GM19193 (cell line): ENCODE measurements around the gene IPPK.

ENCODE experiments used
- POLR2A ChIP-seq: IDR thresholded peaks from 4 replicates; pipeline ENCODE4 v1.6.1; 2011; ENCODE audit not compliant: insufficient read depth, insufficient read length; ENCODE audit errors: extremely low read depth

IPPK gene

DNA sequence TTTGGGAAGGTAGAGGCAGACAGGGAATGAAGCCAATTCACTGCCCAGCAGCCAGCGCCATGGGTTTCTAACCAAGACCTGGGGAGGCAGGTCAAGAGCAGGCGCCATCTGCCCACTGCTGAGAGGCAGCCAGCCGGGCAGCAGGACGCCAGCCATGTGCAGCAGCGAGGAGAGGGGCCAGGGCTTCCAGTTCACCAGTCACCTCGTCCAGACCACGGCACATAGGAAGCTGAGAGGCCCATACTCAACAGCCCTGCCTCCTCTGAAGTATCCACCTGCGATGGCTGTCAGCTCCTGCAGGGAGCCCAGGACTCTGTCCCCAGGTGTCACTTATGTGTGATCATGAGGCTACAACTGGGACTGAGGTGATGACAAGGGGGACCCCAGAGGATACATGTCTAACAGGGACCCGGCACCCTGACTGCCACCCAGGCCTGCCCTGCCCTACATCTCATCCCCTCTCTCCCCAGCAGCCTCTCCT is 30.1 kb downstream of the IPPK start:
- TF ChIP-seq POLR2A = no peak

DNA sequence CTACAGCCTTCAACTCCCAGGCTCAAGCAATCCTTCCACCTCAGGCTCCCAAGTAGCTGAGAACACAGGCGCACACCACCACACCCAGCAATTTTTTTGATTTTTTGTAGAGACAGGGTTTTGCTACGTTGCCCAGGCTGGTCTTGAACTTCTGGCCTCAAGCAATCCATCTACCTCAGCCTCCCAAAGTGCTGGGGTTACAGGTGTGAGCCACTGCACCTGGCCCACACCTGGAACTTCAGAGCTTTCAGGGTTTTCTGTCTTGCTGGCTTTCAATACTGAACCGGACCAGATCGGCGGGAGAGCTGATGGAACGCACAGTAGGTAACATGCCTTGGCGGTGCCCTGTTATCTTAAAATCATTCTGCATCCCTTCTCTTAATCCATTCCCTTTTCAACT is 30.8 kb downstream of the IPPK start:
- TF ChIP-seq POLR2A = no peak

DNA sequence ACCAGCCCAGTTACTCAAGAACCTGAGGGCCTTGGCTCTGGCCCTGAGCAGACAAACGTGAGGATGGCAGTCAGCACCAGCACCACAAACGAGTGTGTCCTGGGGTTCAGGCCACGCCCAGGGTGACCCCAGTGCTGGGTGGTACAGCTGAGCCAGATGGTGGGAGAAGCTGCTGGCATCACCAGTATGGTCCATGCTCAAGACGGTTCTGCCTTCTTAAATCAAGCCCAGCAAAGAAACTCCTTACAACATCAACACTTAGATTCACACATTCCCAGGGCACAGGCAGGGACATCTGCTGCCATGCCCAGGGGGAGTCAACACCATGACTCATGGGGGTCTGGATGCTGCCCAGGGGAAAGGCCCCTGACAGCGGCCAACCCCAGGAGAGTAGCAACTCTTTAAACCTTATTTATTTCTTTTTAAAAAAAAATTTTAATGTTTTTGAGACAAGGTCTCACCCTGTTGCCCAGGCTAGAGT is 31.3 kb downstream of the IPPK start:
- TF ChIP-seq POLR2A = no peak

DNA sequence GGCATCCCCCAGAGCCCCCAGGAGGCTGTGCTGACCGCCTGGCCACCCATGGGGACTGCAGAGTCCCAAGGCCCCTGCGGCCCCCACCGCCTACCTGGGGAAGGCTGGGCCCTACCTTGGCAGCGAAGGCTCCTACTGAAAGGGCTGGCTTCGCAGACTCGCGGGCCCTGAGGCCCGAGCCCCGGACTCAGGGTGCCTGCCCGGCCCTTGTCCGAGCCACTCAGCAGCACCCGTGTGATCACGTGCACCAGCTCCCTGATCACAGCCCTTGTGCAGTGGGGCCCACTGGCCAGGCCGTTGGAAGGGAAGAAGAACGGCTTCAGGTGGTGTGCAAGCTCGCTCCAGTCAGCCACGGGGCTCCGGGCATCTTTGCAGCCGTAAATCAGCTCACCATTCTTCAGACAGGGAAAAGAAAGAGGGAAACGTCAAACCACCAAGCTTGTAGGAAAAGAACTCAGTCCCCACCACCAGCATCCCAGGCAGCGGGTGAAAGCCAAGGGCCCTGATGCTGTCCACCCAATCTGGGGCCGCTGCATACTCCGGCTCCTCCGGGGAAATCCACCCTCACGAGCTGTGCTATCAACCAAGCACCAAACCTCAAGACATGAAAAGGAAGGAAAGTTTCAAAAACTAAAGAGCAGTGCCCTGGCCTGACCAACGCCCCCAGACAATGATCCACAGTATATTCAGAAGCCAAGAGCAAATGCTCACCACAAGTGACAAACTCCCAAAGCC is 31.9 kb downstream of the IPPK start:
- no peak for TF ChIP-seq POLR2A

DNA sequence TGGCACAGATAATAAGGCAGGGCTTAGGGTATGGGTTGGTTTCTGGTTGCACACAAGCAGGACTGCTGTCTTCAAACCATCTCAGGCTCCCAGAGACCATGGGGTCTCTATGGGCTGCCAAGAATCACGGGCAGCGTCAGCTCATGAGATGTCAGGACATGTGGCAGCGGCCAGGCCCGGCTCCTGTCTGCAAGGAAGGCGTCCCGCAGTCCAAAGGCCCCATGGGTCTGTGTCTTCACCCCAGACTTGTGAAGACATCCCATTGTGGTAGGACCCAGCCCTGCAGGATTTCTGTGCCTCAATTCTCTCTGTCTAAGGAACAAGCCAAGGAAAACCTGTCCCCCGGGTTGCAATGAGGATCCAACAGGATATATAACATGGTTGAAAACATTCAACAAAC is 32.6 kb downstream of the IPPK start:
- TF ChIP-seq POLR2A = no peak

DNA sequence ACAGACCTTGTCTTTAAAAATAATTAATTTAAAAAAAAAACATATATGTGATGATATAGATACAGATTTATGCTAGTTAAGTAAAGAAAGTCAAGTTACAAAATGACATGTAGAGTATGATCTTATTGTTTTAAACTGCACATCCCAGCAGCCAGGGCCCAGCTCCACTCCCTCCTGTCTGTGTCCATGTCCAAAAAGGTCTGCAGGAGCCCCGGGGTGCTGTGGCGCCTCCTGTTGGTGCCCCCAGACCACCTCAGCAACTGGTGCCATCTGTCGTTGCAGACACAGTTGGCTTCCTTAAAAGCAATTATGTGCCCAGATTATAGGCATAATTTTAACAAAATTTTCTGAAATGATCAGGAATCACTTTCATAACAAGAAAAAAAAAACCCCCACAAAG is 33.3 kb downstream of the IPPK start:
- no peak for TF ChIP-seq POLR2A

DNA sequence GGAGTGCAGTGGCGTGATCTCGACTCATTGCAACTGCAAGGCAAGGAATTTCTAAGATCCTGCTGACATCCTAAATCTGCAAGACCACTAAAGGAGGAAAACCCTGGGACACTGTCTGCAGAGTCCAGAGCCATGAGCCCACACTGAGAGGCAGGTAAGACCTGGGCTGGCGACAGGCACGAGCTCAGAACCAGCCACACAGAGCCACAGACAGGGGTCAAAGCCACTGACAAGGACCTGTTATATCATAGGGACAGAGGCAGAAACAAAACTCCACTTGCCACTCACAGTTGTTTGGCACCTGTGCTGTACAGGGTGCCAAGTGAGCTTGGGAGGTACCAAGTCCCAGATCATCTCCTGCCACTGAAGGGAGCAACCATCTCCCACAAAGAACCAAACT is 34.2 kb downstream of the IPPK start:
- TF ChIP-seq POLR2A = no peak

DNA sequence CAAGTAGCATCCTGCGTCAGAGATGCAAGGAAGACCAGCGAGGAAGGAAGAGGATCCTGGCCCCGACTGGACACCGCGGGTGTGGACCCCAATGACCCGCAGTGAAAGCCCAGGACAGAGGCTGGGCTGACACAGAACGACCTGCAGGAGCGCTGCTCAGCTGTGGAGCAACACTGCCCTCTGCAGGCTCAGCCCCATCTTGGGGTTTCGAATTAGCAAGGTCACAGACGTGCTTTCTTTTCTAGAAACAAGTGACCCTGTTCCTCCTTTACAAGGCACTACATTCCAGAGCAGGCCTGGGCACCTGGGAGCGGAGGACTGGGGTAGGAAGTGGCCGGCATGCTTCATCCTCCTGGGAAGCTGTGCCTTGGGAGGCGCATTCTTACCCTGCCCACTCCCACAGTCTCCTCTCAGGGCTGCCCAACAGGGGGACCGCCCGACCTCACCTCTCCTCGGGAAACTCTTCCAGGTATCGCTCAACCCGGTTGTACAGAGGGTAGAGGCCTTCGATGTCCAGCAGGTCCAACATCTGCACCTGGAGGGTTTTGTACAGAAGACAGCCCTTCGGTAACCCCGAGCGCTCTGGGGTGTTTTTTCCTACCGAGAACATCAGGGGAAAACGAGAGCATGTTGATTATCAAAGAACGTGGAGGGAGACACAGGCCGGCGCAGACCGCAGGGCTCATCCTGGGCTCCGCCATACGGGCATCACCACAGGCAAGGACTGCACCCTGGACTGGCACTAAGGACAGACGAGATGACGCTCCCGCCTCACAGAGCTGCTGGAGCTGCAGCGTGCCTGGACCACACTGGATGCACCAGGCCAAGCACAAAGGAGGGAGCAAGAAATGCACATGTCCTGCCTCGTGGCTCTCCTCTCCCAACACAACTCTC is 35.0 kb downstream of the IPPK start:
- TF ChIP-seq POLR2A = no peak

DNA sequence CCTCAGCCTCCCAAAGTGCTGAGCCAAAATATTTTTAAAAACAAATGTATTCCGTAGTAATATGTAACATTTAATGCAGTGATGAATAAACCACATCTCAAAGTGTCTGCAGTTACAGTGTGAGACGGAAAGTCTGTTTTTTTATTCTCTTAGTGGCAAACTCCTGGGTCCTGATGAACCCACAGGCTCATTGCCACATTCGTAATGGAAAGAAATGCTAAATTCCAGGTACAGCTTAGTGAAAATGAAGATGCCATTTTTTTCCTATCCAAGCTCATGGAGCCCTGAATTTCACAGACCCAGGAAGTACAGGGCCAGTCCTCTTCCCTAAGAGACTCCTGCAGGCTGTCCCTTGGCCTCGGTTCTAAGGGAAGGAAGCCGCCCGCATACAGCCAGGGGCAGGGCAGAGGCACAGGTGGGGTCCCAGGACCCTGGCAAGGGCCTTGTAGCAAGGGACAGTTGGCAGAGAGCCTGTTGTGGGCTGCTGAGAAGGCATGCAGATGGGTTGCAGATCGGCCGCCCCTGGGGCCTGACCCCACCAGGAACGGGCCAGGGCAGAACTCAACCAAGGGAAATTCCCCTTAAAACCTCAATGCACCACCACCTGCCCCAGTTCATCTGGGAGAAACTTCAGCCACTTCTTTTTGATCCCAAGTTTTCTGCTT is 36.2 kb downstream of the IPPK start:
- no peak for TF ChIP-seq POLR2A

DNA sequence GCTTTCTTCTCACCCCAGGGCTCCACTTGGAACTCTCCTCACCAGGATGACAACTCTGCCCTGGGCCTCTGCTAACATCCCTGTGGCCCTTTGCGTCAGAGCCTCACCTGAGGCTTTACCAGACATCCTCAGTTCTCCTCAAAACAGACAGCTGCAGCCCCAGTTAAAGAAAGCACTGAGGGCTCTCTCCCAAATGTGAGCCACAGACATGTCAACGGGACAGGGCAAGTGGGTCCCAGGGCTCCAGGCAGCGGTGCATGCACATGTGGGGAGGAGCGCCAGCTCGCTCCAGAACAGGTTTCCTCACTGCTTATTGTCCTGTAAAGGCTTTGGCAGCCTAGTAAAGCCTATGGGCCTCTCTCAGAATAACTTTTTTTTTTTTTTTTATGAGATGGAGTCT is 37.3 kb downstream of the IPPK start:
- no peak for TF ChIP-seq POLR2A

DNA sequence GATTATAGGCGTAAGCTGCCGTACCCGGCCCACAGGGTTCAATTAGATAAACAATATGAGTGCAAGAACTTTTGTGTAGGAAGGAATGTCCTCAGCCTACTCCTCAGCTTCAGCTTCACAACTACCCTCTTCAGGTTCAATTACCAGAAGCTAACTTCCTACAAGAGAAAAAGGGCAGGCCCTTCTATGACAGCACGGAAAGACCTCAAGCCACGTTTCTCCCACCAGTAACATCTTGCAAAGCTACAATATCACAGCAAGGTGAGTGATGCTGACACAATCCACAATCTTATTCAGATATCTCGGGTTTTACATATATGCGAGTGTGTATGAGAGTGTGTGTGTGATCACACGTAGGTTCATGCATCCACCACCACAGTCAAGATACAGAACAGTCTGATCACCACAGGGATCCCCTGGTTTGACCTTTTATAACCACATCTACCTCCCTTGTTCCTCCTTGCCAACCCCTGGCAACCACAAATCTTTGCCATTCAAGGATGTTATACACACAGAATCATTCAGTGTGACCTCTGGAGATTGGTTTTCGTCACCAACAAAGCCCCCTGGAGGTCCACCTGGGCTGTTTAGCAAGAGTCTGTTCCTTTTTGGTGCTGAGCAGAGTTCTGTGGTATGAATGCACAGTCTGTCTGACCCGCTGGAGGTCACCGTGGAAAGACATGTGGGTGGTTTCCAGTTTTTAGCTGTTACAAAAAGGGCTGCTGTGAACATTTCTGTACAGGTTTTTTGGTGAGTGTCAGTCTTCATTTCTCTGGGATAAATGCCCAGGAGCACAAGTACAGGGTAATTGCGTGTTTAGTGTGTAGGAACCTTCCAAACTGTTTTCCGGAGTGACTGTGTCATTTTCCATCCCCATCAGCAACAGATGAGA is 38.2 kb downstream of the IPPK start:
- no peak for TF ChIP-seq POLR2A

DNA sequence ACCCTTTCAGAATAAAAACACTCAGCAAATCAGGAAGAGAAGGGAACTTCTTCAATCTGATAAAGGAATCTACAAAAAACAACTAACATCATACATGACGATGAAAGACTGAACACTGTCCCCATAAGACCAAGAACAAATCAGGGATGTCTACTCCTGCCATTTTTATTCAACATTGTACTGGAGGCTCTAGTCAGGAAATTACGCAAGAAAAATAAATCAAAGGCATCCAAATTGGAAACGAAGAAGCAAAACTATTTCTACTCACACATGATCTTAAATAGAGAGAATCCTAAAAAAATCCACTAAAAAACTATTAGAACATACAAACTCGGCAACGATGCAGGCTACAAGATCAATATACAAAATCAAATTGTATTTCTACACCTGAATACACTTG is 42.3 kb downstream of the IPPK start:
- no peak for TF ChIP-seq POLR2A

DNA sequence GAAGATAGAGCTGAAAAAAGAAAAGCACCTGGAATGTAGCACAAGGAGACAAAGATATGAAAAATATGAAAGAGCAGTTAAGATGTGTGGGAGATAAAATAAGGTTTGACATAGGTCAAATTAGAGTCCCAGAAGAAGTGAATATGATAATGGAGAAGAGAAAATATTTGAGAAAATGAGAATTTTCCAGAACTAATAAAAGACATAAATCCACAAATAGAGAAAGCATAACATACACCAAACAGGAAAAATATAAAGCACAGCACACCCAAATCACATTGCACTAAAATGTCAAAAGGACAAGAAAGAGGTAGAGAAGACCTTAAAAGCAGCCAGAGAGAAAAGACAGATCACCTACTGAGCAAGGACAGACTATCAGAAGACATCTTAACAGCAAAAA is 43.4 kb downstream of the IPPK start:
- TF ChIP-seq POLR2A = no peak

DNA sequence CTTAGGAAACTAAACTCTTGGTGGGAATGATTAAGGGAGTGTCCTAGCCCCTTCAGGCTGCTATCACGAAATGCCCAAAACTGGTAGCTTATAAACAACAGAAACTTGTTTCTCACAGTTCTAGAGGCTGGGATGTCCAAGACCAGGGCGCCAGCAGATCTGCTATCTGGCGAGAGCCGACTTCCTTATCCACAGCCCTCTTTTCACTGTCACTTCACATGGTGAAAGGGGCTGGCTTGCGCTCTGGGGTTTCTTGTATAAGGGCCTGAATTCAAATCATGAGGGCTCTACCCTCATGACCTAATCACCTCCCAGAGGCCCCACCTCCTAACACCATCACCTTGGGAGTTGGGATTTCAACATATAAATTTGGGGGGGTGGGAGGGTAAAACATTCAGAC is 49.1 kb downstream of the IPPK start:
- no peak for TF ChIP-seq POLR2A

DNA sequence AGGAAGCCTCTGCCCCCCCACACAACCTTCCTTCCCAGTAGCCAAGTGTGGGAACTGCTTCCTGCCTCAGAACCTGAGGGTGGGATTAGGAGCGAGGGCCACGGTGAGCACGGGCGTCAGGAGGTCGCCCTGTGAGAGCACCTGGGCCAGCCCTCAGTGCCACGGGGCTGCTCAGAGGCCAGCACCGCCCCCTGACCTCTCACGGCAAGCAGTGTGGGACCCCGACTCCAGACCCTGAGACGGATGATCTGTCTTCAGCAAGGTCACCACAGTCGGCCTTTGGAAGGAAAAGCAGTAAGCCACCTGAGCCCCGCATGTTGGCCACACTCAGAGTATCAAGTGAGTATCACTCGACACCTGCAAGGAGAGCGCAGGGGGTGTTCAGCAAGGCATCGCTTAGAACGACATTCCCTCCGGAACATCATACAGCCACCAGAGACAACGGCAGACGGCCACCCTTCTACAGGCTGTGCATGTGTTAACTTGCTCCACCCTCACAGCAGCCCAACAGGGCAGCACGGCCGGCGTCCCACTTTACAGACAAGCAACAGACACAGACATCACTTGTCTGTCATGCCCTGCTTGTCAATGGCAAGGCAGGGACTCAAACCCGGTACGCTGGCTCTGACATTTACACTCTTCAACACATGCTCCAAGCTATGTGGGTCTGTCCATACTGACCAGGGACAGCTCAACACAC is 50.2 kb downstream of the IPPK start:
- no peak for TF ChIP-seq POLR2A
